NCI-H2196 treated with DMSO at 0.1 percent for 48 hours (cell line): Measurements from ENCODE around the gene MIPOL1.
"Not testable (repeated sequence)": the region's sequence is repeated elsewhere in the genome, so short reads cannot be mapped to it uniquely, and the experiment has no call there.

Experiments
- DNase-seq: peaks from one replicate; lab custom pipeline; 2025; ENCODE audit not compliant: unreplicated experiment; lab: John Stamatoyannopoulos, UW

The MIPOL1 gene

GRCh38 chr14:37279818-37280217 lies 82.1 kb downstream of the MIPOL1 start:
- no peak for DNase-seq

- DNase-seq: no peak
These were observed 87.0 kb downstream of the MIPOL1 start for GRCh38 chr14:37284760-37285159.

- DNase-seq: no peak
These were observed 87.5 kb downstream of the MIPOL1 start for GRCh38 chr14:37285220-37285619.

GRCh38 chr14:37289688-37290087 lies 92.0 kb downstream of the MIPOL1 start:
- no peak for DNase-seq

GRCh38 chr14:37295262-37295661 lies 97.5 kb downstream of the MIPOL1 start:
- DNase-seq: not testable (repeated sequence)

- DNase-seq: no peak
These were observed 113.5 kb downstream of the MIPOL1 start for GRCh38 chr14:37311252-37311651.

GRCh38 chr14:37318938-37319337 lies 121.2 kb downstream of the MIPOL1 start:
- DNase-seq: no peak

GRCh38 chr14:37320106-37320505 lies 122.4 kb downstream of the MIPOL1 start:
- DNase-seq: no peak

- DNase-seq: no peak
These were observed 127.6 kb downstream of the MIPOL1 start for GRCh38 chr14:37325332-37325731.

GRCh38 chr14:37326434-37326833 lies 128.7 kb downstream of the MIPOL1 start:
- no peak for DNase-seq

- not testable (repeated sequence) for DNase-seq
These were observed 130.2 kb downstream of the MIPOL1 start for GRCh38 chr14:37327933-37328332.

GRCh38 chr14:37328673-37329072 lies 130.9 kb downstream of the MIPOL1 start:
- DNase-seq: no peak

- DNase-seq: no peak
These were observed 131.7 kb downstream of the MIPOL1 start for GRCh38 chr14:37329189-37330001.

- no peak for DNase-seq
These were observed 133.2 kb downstream of the MIPOL1 start for GRCh38 chr14:37330910-37331309.

- DNase-seq: no peak
These were observed 142.6 kb downstream of the MIPOL1 start for GRCh38 chr14:37340353-37340752.

GRCh38 chr14:37343307-37344094 lies 145.8 kb downstream of the MIPOL1 start:
- DNase-seq: no peak

- DNase-seq: no peak
These were observed 165.9 kb downstream of the MIPOL1 start for GRCh38 chr14:37363661-37364060.

- no peak for DNase-seq
These were observed 171.7 kb downstream of the MIPOL1 start for GRCh38 chr14:37369425-37369824.

- no peak for DNase-seq
These were observed 177.8 kb downstream of the MIPOL1 start for GRCh38 chr14:37375566-37375965.

- no peak for DNase-seq
These were observed 179.3 kb downstream of the MIPOL1 start for GRCh38 chr14:37376944-37377609.

- peak; percentile 55 for DNase-seq
These were observed 187.3 kb downstream of the MIPOL1 start for GRCh38 chr14:37384870-37385596.
